Measurements from ENCODE around the gene MCC. TPM values are rescaled to one million over a fixed set of nuclear protein-coding genes. Genes with fewer than 3 reads are reported as not detected.

Gene MCC
- total RNA-seq, 3 donors from 2014 or later (not counting 1 experiment from before 2014, with no cell fraction given): 0.68 to 1.8 (median 1.4) TPM

GRCh38 chr5:113151641-113152379, 336.4 kb downstream of the MCC start:
- no peak overlapping the region for H3K4me3 Mint-ChIP-seq
- Histone ChIP-seq H3K27me3 (ENCODE audit: control insufficient read depth, insufficient read depth, low read length) (no peaks in the 10 kb centered on the region), H3K9me3 (ENCODE audit: control insufficient read depth, insufficient read depth, low read length) (no peaks in the 10 kb centered on the region), H3K36me3 (ENCODE audit: control insufficient read depth, insufficient read depth, low read length) (no peaks in the 10 kb centered on the region), H3K27ac (ENCODE audit: low read length) (no peak overlapping the region), H3K4me3 (ENCODE audit: low read length) (no peak overlapping the region), H3K4me1 (ENCODE audit: control insufficient read depth, insufficient read depth, low read length) (no peaks in the 10 kb centered on the region)
- no peaks in the 10 kb centered on the region for H3K36me3 Mint-ChIP-seq
- no peak overlapping the region for H3K27ac Mint-ChIP-seq
- no peaks in the 10 kb centered on the region for H3K9me3 Mint-ChIP-seq
- intact Hi-C loops (cut with micrococcal nuclease): no loop called here
- peaks cover 17 to 21% of the 10 kb centered on the region in 2 donors for H3K27me3 Mint-ChIP-seq (ENCODE audit: low read depth in 2 of 2)
- no peak for ATAC-seq
- no peaks in the 10 kb centered on the region for H3K4me1 Mint-ChIP-seq
- no peak for DNase-seq
- 92% methylated on average over 8 of the region's 8 CpGs for WGBS (ENCODE audit: insufficient coverage)
- no peak for TF ChIP-seq CTCF (IDR thresholded peaks at IDR 0.05)

GRCh38 chr5:113150821-113151220, 337.4 kb downstream of the MCC start:
- H3K4me3 ChIP-seq (ENCODE audit: low read length): no peak overlapping the region
- WGBS (ENCODE audit: insufficient coverage): 96% methylated on average over 7 of the region's 7 CpGs
- Mint-ChIP-seq H3K4me1 (no peaks in the 10 kb centered on the region), H3K9me3 (no peaks in the 10 kb centered on the region), H3K27ac (no peak overlapping the region), H3K27me3 (ENCODE audit: low read depth in 2 of 2) (peaks cover 21% of the 10 kb centered on the region in 2 donors), H3K36me3 (no peaks in the 10 kb centered on the region), H3K4me3 (no peak overlapping the region)
- no peaks in the 10 kb centered on the region for H3K27me3 ChIP-seq (ENCODE audit: control insufficient read depth, insufficient read depth, low read length)
- H3K27ac ChIP-seq (ENCODE audit: low read length): no peak overlapping the region
- intact Hi-C loops (cut with micrococcal nuclease): no loop called here
- ATAC-seq: no peak
- TF ChIP-seq CTCF (IDR thresholded peaks at IDR 0.05): no peak
- no peaks in the 10 kb centered on the region for H3K4me1 ChIP-seq (ENCODE audit: control insufficient read depth, insufficient read depth, low read length)
- H3K36me3 ChIP-seq (ENCODE audit: control insufficient read depth, insufficient read depth, low read length): no peaks in the 10 kb centered on the region
- no peaks in the 10 kb centered on the region for H3K9me3 ChIP-seq (ENCODE audit: control insufficient read depth, insufficient read depth, low read length)
- DNase-seq: no peak

- no peak for DNase-seq
- no peak overlapping the region for H3K27ac ChIP-seq (ENCODE audit: low read length)
- no peaks in the 10 kb centered on the region for H3K36me3 ChIP-seq (ENCODE audit: control insufficient read depth, insufficient read depth, low read length)
- H3K27me3 ChIP-seq (ENCODE audit: control insufficient read depth, insufficient read depth, low read length): no peaks in the 10 kb centered on the region
- Mint-ChIP-seq H3K4me3 (no peak overlapping the region), H3K27ac (no peak overlapping the region), H3K27me3 (ENCODE audit: low read depth in 2 of 2) (peaks cover 18 to 20% of the 10 kb centered on the region in 2 donors), H3K36me3 (no peaks in the 10 kb centered on the region), H3K4me1 (no peaks in the 10 kb centered on the region), H3K9me3 (no peaks in the 10 kb centered on the region)
- intact Hi-C loops (cut with micrococcal nuclease): no loop called here
- TF ChIP-seq CTCF (IDR thresholded peaks at IDR 0.05): no peak
- H3K9me3 ChIP-seq (ENCODE audit: control insufficient read depth, insufficient read depth, low read length): no peaks in the 10 kb centered on the region
- no peaks in the 10 kb centered on the region for H3K4me1 ChIP-seq (ENCODE audit: control insufficient read depth, insufficient read depth, low read length)
- 100% methylated on average over 1 of the region's 2 CpGs for WGBS (ENCODE audit: insufficient coverage)
- H3K4me3 ChIP-seq (ENCODE audit: low read length): no peak overlapping the region
- no peak for ATAC-seq
Measured at GRCh38 chr5:113150221-113150620, 338.0 kb downstream of the MCC start.

- H3K4me3 Mint-ChIP-seq: no peak overlapping the region
- intact Hi-C loops (cut with micrococcal nuclease): loop anchor here (10.0 kb wide), 1 partner anchor 153 kb away; no protein-coding TSS in a partner anchor
- Histone ChIP-seq H3K9me3 (ENCODE audit: control insufficient read depth, insufficient read depth, low read length) (no peaks in the 10 kb centered on the region), H3K36me3 (ENCODE audit: control insufficient read depth, insufficient read depth, low read length) (no peaks in the 10 kb centered on the region), H3K4me3 (ENCODE audit: low read length) (no peak overlapping the region), H3K27me3 (ENCODE audit: control insufficient read depth, insufficient read depth, low read length) (no peaks in the 10 kb centered on the region), H3K27ac (ENCODE audit: low read length) (no peak overlapping the region), H3K4me1 (ENCODE audit: control insufficient read depth, insufficient read depth, low read length) (no peaks in the 10 kb centered on the region)
- TF ChIP-seq CTCF (IDR thresholded peaks at IDR 0.05): no peak
- H3K4me1 Mint-ChIP-seq: no peaks in the 10 kb centered on the region
- 98% methylated on average over 5 of the region's 7 CpGs for WGBS (ENCODE audit: insufficient coverage)
- H3K9me3 Mint-ChIP-seq: no peaks in the 10 kb centered on the region
- H3K27ac Mint-ChIP-seq: no peak overlapping the region
- peaks cover 12 to 16% of the 10 kb centered on the region in 2 donors for H3K27me3 Mint-ChIP-seq (ENCODE audit: low read depth in 2 of 2)
- DNase-seq (no peak), ATAC-seq (no peak)
- no peaks in the 10 kb centered on the region for H3K36me3 Mint-ChIP-seq
Measured at GRCh38 chr5:113147537-113147936, 340.7 kb downstream of the MCC start.

Data from natural killer cell (primary cell).